NCI-H82 treated with DMSO at 0.1 percent for 48 hours (cell line): ENCODE measurements around the gene FOXD2.
"Not testable (repeated sequence)": the region's sequence is repeated elsewhere in the genome, so short reads cannot be mapped to it uniquely, and the experiment has no call there.

Source experiments
- DNase-seq: peaks from one replicate; lab custom pipeline; 2025; ENCODE audit not compliant: unreplicated experiment; lab: John Stamatoyannopoulos, UW

Gene FOXD2

GRCh38 chr1:47439017-47439818 is 1.4 kb downstream of the FOXD2 start:
- DNase-seq: no peak

DNA sequence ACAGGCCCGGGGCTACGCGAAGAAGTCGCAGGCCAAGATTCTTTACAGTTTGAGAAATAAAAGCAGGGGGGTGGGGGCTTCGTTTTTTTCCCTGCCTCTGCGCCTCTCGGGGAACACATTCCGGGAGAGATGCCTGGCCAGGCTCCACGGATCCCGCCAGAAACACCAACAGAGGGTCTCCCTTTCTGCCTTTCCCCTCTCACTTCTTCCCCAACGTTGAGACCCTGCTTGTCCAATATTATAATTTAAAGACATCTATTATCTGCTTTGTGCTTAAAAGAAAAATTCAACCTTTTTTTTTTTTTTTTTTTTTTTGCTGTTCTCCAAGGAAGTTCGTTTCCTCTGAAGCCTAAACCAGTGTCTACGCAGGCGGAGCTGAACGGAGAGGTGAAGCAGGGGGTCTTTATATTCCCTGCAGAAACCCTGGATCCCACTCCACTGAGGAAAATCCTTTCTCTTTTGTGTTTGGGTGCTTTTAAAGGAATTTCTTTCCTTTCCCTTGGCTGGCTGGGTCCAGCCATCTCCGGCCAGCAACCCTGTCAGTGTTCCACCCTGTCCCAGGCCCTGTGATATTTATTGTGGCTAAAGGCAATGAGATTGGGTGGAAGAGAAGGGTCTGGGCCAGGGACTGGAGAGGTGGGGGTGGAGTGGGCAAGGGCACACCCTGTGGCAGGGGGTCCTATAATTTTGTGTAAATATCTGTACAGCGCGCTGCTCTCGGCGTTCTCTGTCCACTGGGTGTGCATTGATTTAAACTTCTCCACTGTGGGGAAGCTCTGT is 2.2 kb downstream of the FOXD2 start:
- no peak for DNase-seq

DNA sequence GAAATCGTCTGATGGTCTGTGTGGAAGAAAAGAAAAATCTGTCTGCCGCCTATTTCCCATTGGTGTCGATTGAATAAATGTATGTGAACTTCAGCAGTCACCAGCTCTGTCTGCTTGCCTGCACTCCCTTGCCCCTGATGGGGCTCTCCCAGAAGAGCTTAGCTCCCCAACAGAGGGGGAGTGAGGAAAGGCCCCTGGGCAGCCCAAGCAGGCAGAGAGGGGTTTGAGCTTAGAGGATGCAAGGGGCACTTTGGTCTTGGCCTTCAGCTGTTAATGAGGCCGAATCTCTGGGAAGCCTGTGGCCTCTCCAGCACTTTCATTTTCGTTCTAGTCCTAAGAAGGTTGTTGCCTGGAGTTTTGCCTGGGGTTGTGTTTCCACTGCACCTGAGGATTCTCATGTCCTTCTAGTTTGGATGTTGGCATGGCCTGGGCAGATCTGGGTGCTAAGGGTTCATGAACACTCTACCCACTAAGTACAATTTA is 2.8 kb downstream of the FOXD2 start:
- no peak for DNase-seq

DNA sequence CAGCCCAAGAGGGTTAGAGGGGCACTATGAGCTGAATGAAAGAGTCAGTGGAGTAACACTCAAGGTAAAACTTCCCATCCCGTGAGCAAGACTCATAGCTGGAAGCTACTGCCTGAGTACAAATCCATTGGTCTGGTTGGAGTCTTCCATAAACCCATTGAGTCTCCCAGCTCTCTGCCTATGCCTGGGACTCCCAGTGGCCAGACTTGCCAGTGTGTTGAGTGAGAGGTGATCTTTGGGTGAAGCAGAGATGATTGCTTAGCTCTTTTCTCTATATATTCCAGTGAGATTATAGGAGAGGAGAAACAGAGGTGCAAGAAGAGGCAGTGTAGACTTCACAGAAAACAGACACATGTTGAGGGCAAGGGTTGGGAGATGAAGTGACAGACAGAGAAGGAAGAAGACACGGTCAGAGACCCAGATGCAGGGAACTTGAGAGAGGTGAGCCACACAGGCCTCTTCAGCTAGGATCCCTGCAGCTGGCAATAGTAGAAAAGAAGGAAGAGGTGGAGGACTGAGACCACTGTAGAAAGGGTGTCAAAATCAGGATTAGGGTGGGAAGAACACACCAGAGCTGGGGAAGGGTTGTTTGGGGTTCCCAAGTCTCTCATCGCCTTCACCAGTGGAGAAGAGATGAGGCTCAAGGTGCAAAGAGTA is 3.7 kb downstream of the FOXD2 start:
- no peak for DNase-seq

GRCh38 chr1:47442202-47442601 is 4.4 kb downstream of the FOXD2 start:
- DNase-seq: no peak

DNA sequence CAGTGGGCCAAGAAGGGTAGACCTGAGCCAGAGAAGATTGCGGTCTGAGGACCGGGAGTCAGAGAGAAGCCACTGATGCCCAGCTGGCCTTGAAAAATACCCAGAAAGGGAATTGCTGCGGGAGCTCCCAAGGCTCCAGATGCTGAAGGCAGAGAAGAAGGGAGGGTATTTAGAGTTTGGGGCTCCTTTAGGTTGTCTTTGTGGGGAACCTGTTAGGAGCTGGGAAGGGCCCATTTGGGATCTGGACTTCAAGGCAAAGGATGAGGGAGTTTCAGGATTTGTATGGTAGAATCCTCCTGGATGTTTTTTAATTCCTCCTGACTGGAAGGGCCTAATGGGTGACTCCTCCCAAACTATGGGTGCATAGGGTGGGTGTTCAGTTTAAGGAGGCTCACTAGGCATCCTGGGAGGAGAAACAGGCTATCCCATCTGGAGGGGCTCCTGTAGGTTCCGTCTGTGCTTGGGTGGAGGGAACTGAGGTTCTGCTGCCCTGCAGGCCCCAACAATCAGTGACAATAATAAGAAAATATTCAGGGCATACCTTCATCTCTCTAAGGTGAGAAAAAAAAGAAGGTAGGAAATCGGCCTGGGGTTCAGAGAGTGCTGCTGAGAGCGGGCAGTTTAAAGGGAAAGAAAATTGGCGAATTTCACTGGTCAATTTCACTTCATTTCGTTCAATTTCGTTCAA is 5.1 kb downstream of the FOXD2 start:
- no peak for DNase-seq

GRCh38 chr1:47443530-47444296 is 5.9 kb downstream of the FOXD2 start:
- no peak for DNase-seq

- DNase-seq: no peak
Observed at GRCh38 chr1:47444297-47444561, 6.4 kb downstream of the FOXD2 start.

DNA sequence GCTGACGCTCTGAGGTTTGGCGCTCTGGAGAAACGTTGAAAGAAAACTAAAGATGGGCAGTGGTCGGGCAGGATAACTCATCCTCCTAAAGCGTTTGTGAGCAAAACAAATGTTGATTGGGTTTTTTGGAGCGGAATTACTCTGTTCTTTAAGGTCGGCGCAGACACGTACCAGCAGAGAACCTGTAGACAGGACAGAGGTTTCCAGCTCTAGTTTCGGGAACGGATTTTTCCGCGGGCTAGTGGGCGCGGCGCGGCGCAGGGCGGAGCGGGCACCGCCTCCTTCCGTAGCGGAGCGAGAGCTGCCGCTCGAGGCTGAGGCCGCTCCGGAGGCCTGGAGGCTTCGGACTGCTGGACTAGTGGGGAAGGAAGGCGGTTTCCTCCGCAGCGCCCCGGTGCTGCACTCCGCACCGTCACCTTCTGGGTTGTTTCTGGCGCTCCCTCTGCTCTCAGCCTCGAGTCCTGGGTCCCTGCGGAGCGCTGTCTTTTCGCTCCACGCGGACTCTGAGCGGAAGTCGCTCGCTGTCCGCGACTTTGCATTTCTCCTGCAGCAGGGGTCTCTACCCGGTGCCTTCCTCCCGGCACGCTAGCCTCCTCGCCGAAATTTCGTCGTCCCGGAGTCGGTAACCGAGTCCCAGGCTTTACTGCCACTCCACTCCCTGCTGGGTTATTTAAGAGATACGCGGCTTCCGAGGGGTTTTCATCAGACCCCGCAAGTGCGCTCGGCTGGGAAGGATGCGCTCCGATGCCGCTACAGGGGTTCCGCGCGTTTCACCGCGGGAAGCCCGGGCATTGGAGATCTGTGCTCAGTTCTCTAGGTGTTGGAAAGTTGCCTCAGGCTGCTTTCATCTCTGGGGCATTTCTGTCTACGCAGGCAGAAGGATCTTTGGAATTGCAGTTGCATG is 7.0 kb downstream of the FOXD2 start:
- DNase-seq: no peak

GRCh38 chr1:47445823-47446550 is 8.1 kb downstream of the FOXD2 start:
- no peak for DNase-seq

DNA sequence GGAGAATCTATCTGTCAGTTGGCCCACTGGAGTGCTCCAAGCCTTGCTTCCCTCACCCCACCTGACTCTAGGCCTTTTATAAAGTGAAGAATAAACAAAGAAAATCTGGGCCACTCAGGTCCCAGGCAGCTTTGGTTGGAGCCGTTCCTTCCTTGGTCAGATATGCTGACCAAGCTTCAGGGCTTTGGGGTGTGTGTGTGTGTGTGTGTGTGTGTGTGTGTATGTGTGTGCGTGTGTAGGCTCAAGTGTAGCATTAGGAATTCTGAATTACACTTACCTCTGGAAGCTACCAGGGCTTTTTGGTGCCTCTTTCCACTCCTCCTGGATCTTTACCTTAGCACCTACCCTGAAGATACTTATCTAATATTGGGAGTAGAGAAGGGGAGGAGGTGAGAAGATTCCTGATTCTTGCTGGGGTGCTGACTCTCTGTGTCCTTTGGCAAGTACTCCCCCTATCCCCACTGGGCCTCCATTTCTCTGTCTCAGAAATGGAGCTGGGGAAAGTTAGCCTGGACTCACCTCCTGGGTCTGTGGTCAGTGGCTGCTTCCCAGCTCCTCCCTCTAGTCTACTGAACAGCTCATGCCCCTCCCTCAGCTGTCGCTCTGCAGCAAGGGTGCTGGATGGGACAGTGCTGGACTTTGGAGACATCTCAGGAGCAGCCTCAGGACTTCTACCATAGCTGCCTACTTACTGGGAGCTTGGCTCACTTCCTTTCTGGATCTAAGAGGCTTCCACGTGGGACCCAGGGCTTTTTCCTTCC is 10.8 kb downstream of the FOXD2 start:
- DNase-seq: no peak

DNA sequence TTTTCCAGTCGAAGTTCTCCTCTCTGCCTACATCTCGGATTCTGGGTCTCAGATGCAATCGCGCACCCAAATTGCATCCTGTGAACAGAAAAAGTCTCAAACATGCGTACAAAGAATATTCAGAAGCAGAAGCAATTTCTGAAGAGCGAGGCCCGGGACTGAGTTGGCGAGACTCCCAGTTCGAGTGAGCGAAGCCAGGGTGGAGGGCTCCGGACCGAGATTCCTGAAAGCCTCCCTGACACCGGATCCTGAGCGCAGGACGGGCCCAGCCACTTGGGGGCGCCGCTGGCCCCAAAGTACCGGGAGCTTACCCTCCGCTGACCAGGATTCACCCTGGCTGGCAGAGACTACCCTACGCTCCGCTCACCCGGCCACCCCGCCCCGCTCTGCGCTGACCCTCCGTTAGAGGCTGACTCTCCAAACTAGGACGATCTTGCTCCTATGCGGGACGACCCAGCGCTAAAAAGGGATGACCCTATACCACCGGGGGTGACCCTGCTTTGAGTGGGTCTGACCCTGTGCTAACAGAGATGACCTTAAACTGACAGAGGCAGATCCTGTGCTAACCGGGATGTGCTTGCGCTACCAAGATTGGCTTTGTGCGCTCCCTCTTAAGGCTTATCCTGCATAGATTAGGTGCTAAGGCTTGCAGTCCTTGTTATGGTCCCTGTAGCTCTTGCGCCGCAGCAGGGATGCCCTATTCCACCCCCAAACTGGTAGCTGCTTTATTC is 12.1 kb downstream of the FOXD2 start:
- DNase-seq: no peak

DNA sequence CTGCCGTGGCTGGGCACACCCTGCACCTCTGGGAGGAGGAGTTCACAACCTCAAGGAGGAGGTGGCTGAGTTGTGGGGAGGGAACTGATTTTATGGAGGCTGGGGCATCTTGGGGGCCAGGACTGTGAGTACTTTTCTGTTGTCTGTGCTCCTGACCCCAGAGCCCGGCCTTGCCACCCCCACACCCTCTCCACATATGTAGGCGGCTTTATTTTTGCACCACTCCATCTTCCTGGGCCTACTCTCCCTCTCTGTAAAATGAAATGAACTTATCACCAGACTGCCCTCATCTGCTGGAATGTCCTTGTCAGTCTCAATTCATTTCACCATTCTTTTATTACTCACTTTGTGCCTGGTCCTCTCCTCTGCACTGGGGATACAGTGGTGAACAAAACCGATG is 12.8 kb downstream of the FOXD2 start:
- no peak for DNase-seq

DNA sequence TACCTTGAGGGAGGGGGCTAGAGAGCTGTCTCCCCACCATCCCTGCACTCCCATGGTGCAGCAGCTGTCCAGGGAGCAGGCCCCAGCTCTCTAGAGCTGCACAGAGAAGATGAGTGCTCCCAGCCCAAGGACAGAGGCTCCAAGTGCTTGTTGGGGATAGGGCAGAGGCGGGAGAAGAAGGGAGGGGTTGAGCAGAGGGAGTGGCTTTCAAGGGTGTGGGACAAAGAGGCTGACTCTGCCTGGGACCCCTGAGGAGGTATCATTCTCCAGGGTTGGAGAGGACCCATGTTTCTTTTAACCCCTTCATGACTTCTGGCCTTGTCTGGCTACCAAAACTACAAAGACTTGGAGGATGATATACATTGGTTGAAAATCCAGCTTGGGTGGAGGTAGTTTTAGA is 14.6 kb downstream of the FOXD2 start:
- DNase-seq: no peak

DNA sequence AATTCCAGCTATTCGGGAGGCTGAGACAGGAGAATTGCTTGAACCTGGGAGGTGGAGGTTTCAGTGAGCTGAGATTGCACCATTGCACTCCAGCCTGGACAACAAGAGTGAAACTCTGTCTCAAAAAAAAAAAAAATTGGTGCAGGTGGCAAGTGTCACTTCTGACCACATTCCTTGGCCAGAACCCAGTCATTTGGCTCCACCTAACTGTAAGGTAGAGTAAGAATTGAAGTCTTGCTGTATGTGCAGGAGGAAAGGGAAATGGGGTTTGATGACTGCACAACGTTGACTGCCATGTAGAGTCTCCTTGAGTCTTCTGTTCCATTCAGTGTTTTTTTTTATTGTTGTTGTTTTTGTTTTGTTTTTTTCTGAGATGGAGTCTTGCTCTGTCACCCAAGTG is 16.1 kb downstream of the FOXD2 start:
- not testable (repeated sequence) for DNase-seq

DNA sequence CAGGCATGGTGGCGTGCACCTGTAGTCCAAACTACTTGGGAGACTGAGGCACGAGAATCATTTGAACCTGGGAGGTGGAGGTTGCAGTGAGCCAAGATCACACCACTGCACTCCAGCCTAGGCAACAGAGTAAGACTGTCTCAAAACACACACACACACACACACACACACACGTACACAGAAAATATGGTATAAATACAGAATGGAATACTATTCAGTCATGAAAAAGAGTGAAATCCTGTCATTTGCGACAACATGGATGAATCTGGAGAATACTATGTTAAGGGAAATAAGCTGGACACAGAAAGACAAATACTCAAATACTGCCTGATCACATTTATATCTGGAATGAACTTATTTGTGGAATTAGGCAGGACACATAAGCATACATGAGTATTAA is 18.4 kb downstream of the FOXD2 start:
- DNase-seq: no peak

DNA sequence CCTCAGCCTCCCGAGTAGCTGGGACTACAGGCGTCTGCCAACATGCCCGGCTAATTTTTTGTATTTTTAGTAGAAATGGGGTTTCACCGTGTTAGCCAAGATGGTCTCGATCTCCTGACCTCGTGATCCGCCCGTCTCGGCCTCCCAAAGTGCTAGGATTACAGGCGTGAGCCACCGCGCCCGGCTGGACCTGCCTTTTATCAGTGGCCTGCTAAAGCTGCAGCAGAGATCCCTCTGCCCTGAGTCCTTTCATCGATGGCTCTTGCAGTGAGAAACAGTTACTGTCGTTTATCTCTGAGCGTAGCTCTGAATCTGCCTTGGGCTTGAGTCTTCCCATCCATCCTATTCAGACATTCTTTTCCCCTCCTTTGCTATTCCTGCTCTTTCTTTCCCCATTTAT is 19.7 kb downstream of the FOXD2 start:
- DNase-seq: not testable (repeated sequence)
